ENCODE results near the gene ADGRV1. TPM values are rescaled to one million over a fixed set of nuclear protein-coding genes. Genes with fewer than 3 reads are reported as not detected.

Gene ADGRV1
- total RNA-seq, 1 experiment from 2014 or later, result 64.8 TPM

DNA sequence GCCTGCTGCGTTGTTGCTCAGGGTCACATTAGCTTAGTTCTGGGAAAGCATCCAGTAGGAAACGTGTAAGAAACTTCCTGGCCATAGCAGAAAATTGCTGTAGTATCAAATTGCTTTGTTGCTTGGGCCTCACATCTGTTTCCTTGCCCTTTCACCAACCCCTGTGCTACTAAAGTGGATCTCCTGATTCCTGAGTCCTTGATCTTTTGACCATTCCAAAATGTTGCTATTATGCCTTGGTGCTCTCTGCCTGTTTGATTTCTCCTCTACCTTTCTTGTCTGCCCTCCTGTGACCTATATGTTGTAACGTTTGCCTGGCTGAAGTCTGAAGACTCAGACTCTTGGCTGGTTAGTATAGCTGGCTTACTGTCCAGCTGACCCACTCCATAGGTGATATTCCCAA is 350.5 kb downstream of the ADGRV1 start:
- H3K56ac ChIP-seq (ENCODE audit: insufficient read length, low read depth, low read length), result no peak overlapping the region
- H3K4ac ChIP-seq (ENCODE audit: low read depth, low read length), result no peak overlapping the region
- H3K9me3 ChIP-seq (ENCODE audit: control insufficient read depth, low read depth, low read length), result no peaks in the 10 kb centered on the region
- H4K91ac ChIP-seq (ENCODE audit: insufficient read length, low read depth, low read length), result no peak overlapping the region
- no peaks in the 10 kb centered on the region for H3K27me3 Mint-ChIP-seq (ENCODE audit: low read depth)
- TF ChIP-seq, protein P1, sequence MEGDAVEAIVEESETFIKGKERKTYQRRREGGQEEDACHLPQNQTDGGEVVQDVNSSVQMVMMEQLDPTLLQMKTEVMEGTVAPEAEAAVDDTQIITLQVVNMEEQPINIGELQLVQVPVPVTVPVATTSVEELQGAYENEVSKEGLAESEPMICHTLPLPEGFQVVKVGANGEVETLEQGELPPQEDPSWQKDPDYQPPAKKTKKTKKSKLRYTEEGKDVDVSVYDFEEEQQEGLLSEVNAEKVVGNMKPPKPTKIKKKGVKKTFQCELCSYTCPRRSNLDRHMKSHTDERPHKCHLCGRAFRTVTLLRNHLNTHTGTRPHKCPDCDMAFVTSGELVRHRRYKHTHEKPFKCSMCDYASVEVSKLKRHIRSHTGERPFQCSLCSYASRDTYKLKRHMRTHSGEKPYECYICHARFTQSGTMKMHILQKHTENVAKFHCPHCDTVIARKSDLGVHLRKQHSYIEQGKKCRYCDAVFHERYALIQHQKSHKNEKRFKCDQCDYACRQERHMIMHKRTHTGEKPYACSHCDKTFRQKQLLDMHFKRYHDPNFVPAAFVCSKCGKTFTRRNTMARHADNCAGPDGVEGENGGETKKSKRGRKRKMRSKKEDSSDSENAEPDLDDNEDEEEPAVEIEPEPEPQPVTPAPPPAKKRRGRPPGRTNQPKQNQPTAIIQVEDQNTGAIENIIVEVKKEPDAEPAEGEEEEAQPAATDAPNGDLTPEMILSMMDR (conservative IDR thresholded peaks at IDR 0.05), result no peak
- no peak overlapping the region for H2AK5ac ChIP-seq (ENCODE audit: insufficient read length, low read length)
- H2BK120ac ChIP-seq (ENCODE audit: low read depth, low read length, poor library complexity, severe bottlenecking), result no peak overlapping the region
- no peaks in the 10 kb centered on the region; the same call in 1 of the 2 replicates for H3K4me1 ChIP-seq (ENCODE audit: insufficient read depth, low read length)
- no peak overlapping the region for H3K18ac ChIP-seq (ENCODE audit: insufficient read length, low read depth, low read length)
- no peaks in the 10 kb centered on the region for H3K79me2 ChIP-seq (ENCODE audit: insufficient read depth, low read length)
- no peak overlapping the region for H2AFZ ChIP-seq (ENCODE audit: low read length)
- no peak overlapping the region for H3K4me2 ChIP-seq (ENCODE audit: insufficient read depth, insufficient read length, low read length)
- no peak overlapping the region for H3K4me3 Mint-ChIP-seq
- H3K23ac ChIP-seq (ENCODE audit: insufficient read length, low read depth, low read length), result no peak overlapping the region
- no peaks in the 10 kb centered on the region for H3K27me3 ChIP-seq (ENCODE audit: insufficient read depth, low read length)
- no peak overlapping the region for H2BK20ac ChIP-seq (ENCODE audit: low read depth, low read length, poor library complexity, severe bottlenecking)
- peaks cover 16 to 24% of the 10 kb centered on the region in 2 experiments for H3K4me1 Mint-ChIP-seq
- no peak overlapping the region for H3K9ac ChIP-seq (ENCODE audit: extremely low read depth, insufficient read length, low read length)
- no peak overlapping the region for H2BK5ac ChIP-seq (ENCODE audit: insufficient read length, low read length)
- peaks cover 0 to 5% (median 4%) of the 10 kb centered on the region in 3 experiments; a peak in 3 of 7 replicates for H3K36me3 Mint-ChIP-seq (ENCODE audit: insufficient read depth in 1 of 3, low read depth in 3 of 3)
- H3K23me2 ChIP-seq (ENCODE audit: insufficient read length, low read depth, low read length, poor library complexity, severe bottlenecking), result no peaks in the 10 kb centered on the region
- no peak overlapping the region for H2BK15ac ChIP-seq (ENCODE audit: low read depth, low read length)
- no peaks in the 10 kb centered on the region for H3K79me1 ChIP-seq (ENCODE audit: insufficient read depth, low read depth, low read length, poor library complexity, severe bottlenecking)
- H4K8ac ChIP-seq (replicated peaks; ENCODE audit: insufficient read length, low read depth, low read length), result no peak overlapping the region
- no peak for DNase-seq
- H2BK12ac ChIP-seq (ENCODE audit: insufficient read length, low read depth, low read length), result no peak overlapping the region
- H4K5ac ChIP-seq (ENCODE audit: insufficient read length, low read depth, low read length), result no peak overlapping the region
- peak overlapping the region in 2 of 3 experiments; percentile 0 to 44; a peak in 3 of 7 replicates for H3K27ac Mint-ChIP-seq
- no peak overlapping the region for H3K14ac ChIP-seq (ENCODE audit: insufficient read depth, low read length)
- H3K9me3 Mint-ChIP-seq, result no peaks in the 10 kb centered on the region
- no peaks in the 10 kb centered on the region for H4K20me1 ChIP-seq (ENCODE audit: control insufficient read depth, insufficient read depth, insufficient read length)
- no peak overlapping the region for H3T11ph ChIP-seq (ENCODE audit: low read length)
- H3K27ac ChIP-seq (ENCODE audit: insufficient read length, low read depth, low read length), result peak overlapping the region; percentile 0
- WGBS (ENCODE audit: extremely low coverage, insufficient read length, low lambda C conversion rate), result no CpG with 5 or more reads among the region's 3 CpGs

Measured in H9 (cell line).